ENCODE measurements around the gene CYTH2. TPM values are rescaled to one million over a fixed set of nuclear protein-coding genes. Genes with fewer than 3 reads are reported as not detected.
"Not testable (repeated sequence)": the region's sequence is repeated elsewhere in the genome, so short reads cannot be mapped to it uniquely, and the experiment has no call there.

The CYTH2 gene
- total RNA-seq, 1 experiment from 2014 or later = 54.6 TPM

GRCh38 chr19:48477698-48478338 is 8.6 kb downstream of the CYTH2 start:
- no peaks in the 10 kb centered on the region for H3K9me3 ChIP-seq (replicated peaks)
- no peak for DNase-seq (ENCODE audit: low read depth in 1 of 2, low spot score in 2 of 2)
- H3K4me1 ChIP-seq (replicated peaks) = no peaks in the 10 kb centered on the region
- H3K27me3 ChIP-seq (replicated peaks) = no peaks in the 10 kb centered on the region
- H3K27ac ChIP-seq = no peak overlapping the region
- H3K4me3 ChIP-seq = no peak overlapping the region
- peaks cover 83% of the 10 kb centered on the region for H3K36me3 ChIP-seq

GRCh38 chr19:48478339-48479256 is 9.4 kb downstream of the CYTH2 start:
- Histone ChIP-seq H3K9me3 (replicated peaks) (no peaks in the 10 kb centered on the region), H3K36me3 (peaks cover 75% of the 10 kb centered on the region), H3K4me1 (replicated peaks) (no peaks in the 10 kb centered on the region), H3K4me3 (no peak overlapping the region), H3K27ac (no peak overlapping the region), H3K27me3 (replicated peaks) (no peaks in the 10 kb centered on the region)
- DNase-seq (ENCODE audit: low read depth in 1 of 2, low spot score in 2 of 2) = no peak

GRCh38 chr19:48479686-48480085 is 10.5 kb downstream of the CYTH2 start:
- H3K9me3 ChIP-seq (replicated peaks) = no peaks in the 10 kb centered on the region
- no peak overlapping the region for H3K4me3 ChIP-seq
- no peak for DNase-seq (ENCODE audit: low read depth in 1 of 2, low spot score in 2 of 2)
- no peaks in the 10 kb centered on the region for H3K27me3 ChIP-seq (replicated peaks)
- H3K27ac ChIP-seq = no peak overlapping the region
- H3K36me3 ChIP-seq = peaks cover 64% of the 10 kb centered on the region
- H3K4me1 ChIP-seq (replicated peaks) = no peaks in the 10 kb centered on the region

- Histone ChIP-seq H3K9me3 (replicated peaks) (no peaks in the 10 kb centered on the region), H3K4me1 (replicated peaks) (no peaks in the 10 kb centered on the region), H3K4me3 (no peak overlapping the region), H3K36me3 (peaks cover 59% of the 10 kb centered on the region), H3K27me3 (replicated peaks) (no peaks in the 10 kb centered on the region), H3K27ac (no peak overlapping the region)
- DNase-seq (ENCODE audit: low read depth in 1 of 2, low spot score in 2 of 2) = no peak
These were observed 11.0 kb downstream of the CYTH2 start for GRCh38 chr19:48480183-48480557.

GRCh38 chr19:48480558-48481500 is 11.7 kb downstream of the CYTH2 start:
- H3K4me3 ChIP-seq = no peak overlapping the region
- no peaks in the 10 kb centered on the region for H3K4me1 ChIP-seq (replicated peaks)
- no peaks in the 10 kb centered on the region for H3K9me3 ChIP-seq (replicated peaks)
- no peak overlapping the region for H3K27ac ChIP-seq
- no peak for DNase-seq (ENCODE audit: low read depth in 1 of 2, low spot score in 2 of 2)
- peaks cover 53% of the 10 kb centered on the region for H3K36me3 ChIP-seq
- no peaks in the 10 kb centered on the region for H3K27me3 ChIP-seq (replicated peaks)

GRCh38 chr19:48481846-48482639 is 12.9 kb downstream of the CYTH2 start:
- Histone ChIP-seq H3K27me3 (replicated peaks) (no peaks in the 10 kb centered on the region), H3K36me3 (peaks cover 41% of the 10 kb centered on the region), H3K4me1 (replicated peaks) (peaks cover 4% of the 10 kb centered on the region; the same call in 1 of the 2 replicates), H3K4me3 (no peak overlapping the region), H3K27ac (no peak overlapping the region), H3K9me3 (replicated peaks) (no peaks in the 10 kb centered on the region)
- DNase-seq (ENCODE audit: low read depth in 1 of 2, low spot score in 2 of 2) = no peak

- H3K9me3 ChIP-seq (replicated peaks) = no peaks in the 10 kb centered on the region
- H3K27me3 ChIP-seq (replicated peaks) = no peaks in the 10 kb centered on the region
- no peak overlapping the region for H3K4me3 ChIP-seq
- peaks cover 13% of the 10 kb centered on the region for H3K4me1 ChIP-seq (replicated peaks)
- H3K36me3 ChIP-seq = peaks cover 28% of the 10 kb centered on the region
- DNase-seq (ENCODE audit: low read depth in 1 of 2, low spot score in 2 of 2) = no peak
- no peak overlapping the region for H3K27ac ChIP-seq
These were observed 14.1 kb downstream of the CYTH2 start for GRCh38 chr19:48483301-48483700.

GRCh38 chr19:48484247-48484893 is 15.2 kb downstream of the CYTH2 start:
- Histone ChIP-seq H3K9me3 (replicated peaks) (no peaks in the 10 kb centered on the region), H3K4me1 (replicated peaks) (peaks cover 20% of the 10 kb centered on the region), H3K4me3 (no peak overlapping the region), H3K36me3 (peaks cover 23% of the 10 kb centered on the region), H3K27ac (no peak overlapping the region), H3K27me3 (replicated peaks) (no peaks in the 10 kb centered on the region)
- DNase-seq (ENCODE audit: low read depth in 1 of 2, low spot score in 2 of 2) = no peak

- no peak for DNase-seq (ENCODE audit: low read depth in 1 of 2, low spot score in 2 of 2)
- 0 out of 2 replicates have a peak, but pooled peaks cover 3% of the 10 kb centered on the region for H3K27me3 ChIP-seq (replicated peaks)
- no peaks in the 10 kb centered on the region for H3K9me3 ChIP-seq (replicated peaks)
- no peak overlapping the region for H3K27ac ChIP-seq
- H3K36me3 ChIP-seq = peaks cover 16% of the 10 kb centered on the region
- peaks cover 20% of the 10 kb centered on the region for H3K4me1 ChIP-seq (replicated peaks)
- no peak overlapping the region for H3K4me3 ChIP-seq
These were observed 15.9 kb downstream of the CYTH2 start for GRCh38 chr19:48484931-48485612.

- Histone ChIP-seq H3K27me3 (replicated peaks) (peaks cover 13% of the 10 kb centered on the region), H3K4me1 (replicated peaks) (peaks cover 20% of the 10 kb centered on the region)
- H3K4me3 ChIP-seq; H3K27ac ChIP-seq; H3K9me3 ChIP-seq (replicated peaks); H3K36me3 ChIP-seq; DNase-seq (ENCODE audit: low read depth in 1 of 2, low spot score in 2 of 2): not testable (repeated sequence)
These were observed 17.5 kb downstream of the CYTH2 start for GRCh38 chr19:48486706-48487105.

- H3K4me1 ChIP-seq (replicated peaks) = peaks cover 21% of the 10 kb centered on the region
- no peaks in the 10 kb centered on the region for H3K9me3 ChIP-seq (replicated peaks)
- H3K27me3 ChIP-seq (replicated peaks) = peaks cover 17% of the 10 kb centered on the region
- no peak for DNase-seq (ENCODE audit: low read depth in 1 of 2, low spot score in 2 of 2)
- no peaks in the 10 kb centered on the region for H3K36me3 ChIP-seq
- H3K4me3 ChIP-seq = no peak overlapping the region
- H3K27ac ChIP-seq = no peak overlapping the region
These were observed 18.4 kb downstream of the CYTH2 start for GRCh38 chr19:48487544-48487943.

GRCh38 chr19:48487948-48488347 is 18.8 kb downstream of the CYTH2 start:
- Histone ChIP-seq H3K9me3 (replicated peaks) (no peaks in the 10 kb centered on the region), H3K36me3 (no peaks in the 10 kb centered on the region), H3K4me3 (no peak overlapping the region), H3K27me3 (replicated peaks) (peaks cover 21% of the 10 kb centered on the region), H3K4me1 (replicated peaks) (peaks cover 25% of the 10 kb centered on the region), H3K27ac (no peak overlapping the region)
- peak; percentile 76 to 87 for DNase-seq (ENCODE audit: low read depth in 1 of 2, low spot score in 2 of 2)

Data from SJSA1 (cell line).